Lower leg skin (tissue), 4 donors: Measurements from ENCODE around the gene PRKAA1. TPM values are rescaled to one million over a fixed set of nuclear protein-coding genes. Genes with fewer than 3 reads are reported as not detected.
A peak's percentile ranks its signal among the peaks of the same experiment; 100 is the strongest.

Experiments
- DNase-seq, 2 donors: peaks; one replicate each; pipeline ENCODE4 v3.0.0-alpha.2; 2019; ENCODE audit warnings: low spot score in 2 of 2
- H3K4me3 ChIP-seq: fragments of 200-600 bp; sonication (generic); 2 replicates; pipeline ENCODE4 v1.5.1; 2017; ENCODE audit warnings: mild to moderate bottlenecking, low read depth; ENCODE audit not compliant: poor library complexity, severe bottlenecking
- POLR2A ChIP-seq, 2 donors: fragments of 450-650 bp; IDR thresholded peaks; one replicate each; pipeline ENCODE4 v1.6.1; 2016 to 2017; ENCODE audit warnings: antibody characterized with exemption in 2 of 2, mild to moderate bottlenecking in 1 of 2, moderate library complexity in 1 of 2
- WGBS, 2 donors: methylation state at CpG; one replicate each; pipeline ENCODE4 v1.1.5; 2018; 5-methylcytosine and 5-hydroxymethylcytosine counted together
- intact Hi-C: fragments of 100-400 bp; cut with DNase I; formaldehyde crosslinking; loops from one replicate; pipeline ENCODE4 v1.15.0; 2023; ENCODE audit warnings: low total_unique reads
- total RNA-seq, 4 donors: library from RNA; depleted of rRNA; stranded (reverse); fragments of >200 nt; gene quantifications; one replicate each; pipeline ENCODE4 v1.1.0, GENCODE V29; 2016
- TF ChIP-seq, protein P1 (sequence below), 3 donors: fragments of 450-650 bp; IDR thresholded peaks; one replicate each; pipeline ENCODE4 v1.5.1; 2016; ENCODE audit warnings: antibody characterized with exemption in 3 of 3, mild to moderate bottlenecking in 3 of 3, moderate library complexity in 2 of 3

PRKAA1 gene
- total RNA-seq, 4 donors from 2014 or later, result 44.8 to 60.0 (median 54.9) TPM

DNA sequence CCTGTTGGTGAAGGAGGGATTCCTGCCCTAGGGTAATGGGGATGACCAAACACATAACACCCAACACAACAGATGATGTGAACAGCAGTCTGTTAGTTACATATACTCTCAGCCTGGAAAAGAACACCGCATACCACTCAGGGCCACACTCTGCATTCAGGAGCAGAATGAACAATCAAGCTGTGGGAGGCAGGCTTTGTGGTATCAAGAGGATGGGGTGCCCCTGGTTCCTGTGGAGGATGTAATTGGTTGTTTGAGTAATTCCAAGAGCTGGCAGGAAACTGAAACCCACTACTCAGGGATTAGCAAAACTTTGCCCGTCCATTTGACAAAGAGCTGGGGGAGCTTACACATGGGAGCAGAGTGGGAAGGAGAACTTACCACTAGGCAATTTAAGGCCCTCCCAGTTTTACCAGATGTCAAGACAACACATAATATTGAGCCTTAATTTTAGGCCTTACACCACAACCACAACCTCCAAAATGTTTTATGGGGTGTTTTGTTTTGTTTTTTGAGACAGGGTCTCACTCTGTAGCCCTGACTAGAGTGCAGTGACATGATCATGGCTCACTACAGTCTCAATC is 15.6 kb upstream of the PRKAA1 start:
- intact Hi-C loops, result no loop called here
- TF ChIP-seq, protein P1, sequence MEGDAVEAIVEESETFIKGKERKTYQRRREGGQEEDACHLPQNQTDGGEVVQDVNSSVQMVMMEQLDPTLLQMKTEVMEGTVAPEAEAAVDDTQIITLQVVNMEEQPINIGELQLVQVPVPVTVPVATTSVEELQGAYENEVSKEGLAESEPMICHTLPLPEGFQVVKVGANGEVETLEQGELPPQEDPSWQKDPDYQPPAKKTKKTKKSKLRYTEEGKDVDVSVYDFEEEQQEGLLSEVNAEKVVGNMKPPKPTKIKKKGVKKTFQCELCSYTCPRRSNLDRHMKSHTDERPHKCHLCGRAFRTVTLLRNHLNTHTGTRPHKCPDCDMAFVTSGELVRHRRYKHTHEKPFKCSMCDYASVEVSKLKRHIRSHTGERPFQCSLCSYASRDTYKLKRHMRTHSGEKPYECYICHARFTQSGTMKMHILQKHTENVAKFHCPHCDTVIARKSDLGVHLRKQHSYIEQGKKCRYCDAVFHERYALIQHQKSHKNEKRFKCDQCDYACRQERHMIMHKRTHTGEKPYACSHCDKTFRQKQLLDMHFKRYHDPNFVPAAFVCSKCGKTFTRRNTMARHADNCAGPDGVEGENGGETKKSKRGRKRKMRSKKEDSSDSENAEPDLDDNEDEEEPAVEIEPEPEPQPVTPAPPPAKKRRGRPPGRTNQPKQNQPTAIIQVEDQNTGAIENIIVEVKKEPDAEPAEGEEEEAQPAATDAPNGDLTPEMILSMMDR (IDR thresholded peaks at IDR 0.05), result no peak
- TF ChIP-seq POLR2A (IDR thresholded peaks at IDR 0.05), result no peak
- no peak for DNase-seq
- H3K4me3 ChIP-seq, result no peak overlapping the region
- 89% methylated on average over 2 of the region's 2 CpGs for WGBS, 2 donors

DNA sequence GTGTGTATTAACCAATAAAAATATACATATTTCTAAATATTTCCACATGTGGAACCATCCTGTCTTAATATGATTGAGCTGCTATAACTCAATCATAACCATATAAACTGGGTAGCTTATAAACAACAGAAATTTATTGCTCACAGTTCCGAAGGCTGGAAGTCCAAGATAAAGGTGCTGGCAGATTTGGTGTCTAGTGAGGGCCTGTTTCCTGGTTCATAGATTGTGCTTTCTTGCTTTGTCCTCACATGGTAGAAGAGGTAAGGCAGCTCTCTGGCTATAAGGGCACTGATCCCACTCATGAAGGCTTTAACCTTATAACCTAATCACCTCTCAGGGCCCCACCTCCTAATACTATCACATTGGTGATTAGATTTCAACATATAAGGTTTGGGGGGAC is 14.0 kb upstream of the PRKAA1 start:
- no peak overlapping the region for H3K4me3 ChIP-seq
- no peak for DNase-seq
- 3 to 89% methylated on average over 1 of the region's 1 CpG for WGBS, 2 donors
- TF ChIP-seq POLR2A (IDR thresholded peaks at IDR 0.05), result no peak
- TF ChIP-seq, protein P1 (IDR thresholded peaks at IDR 0.05), result no peak
- intact Hi-C loops, result no loop called here

DNA sequence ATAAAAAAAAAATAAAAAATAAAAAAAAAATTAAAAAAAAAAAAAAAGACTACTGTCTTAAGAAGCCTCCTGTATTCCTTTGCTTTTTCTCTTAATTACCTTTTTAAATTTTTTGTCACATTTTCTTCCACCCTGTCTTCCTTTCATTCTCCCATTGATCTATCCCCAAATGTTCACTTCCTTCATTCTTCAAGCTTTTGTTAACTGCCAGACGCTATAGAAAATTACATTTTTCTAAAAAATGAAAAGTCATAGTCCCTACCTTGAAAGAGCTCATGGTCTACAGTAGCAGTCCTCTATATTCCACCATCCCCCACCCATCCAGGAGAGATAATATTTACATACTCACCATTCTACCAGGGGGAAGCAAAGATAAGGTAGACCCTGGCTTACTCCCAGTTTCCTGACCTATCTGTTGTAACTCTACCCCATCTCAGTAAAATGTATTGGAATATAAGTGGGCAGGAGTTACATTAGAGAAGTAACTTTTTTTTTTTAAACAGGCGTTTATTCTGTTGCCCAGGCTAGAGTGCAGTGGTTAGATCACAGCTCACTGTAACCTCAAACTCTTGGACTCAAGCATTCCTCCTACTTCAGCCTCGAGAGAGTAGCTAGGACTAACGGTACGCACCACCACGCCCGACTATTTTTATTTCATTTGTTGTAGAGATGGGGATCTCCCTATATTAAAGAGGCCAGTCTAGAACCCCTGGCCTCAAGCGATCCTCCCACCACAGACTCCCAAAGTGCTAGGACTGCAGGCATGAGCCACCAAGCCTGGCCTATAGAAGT is 3.8 kb upstream of the PRKAA1 start:
- 82 to 86% methylated on average over 8 of the region's 8 CpGs for WGBS, 2 donors
- intact Hi-C loops, result no loop called here
- no peak for TF ChIP-seq POLR2A (IDR thresholded peaks at IDR 0.05)
- TF ChIP-seq, protein P1 (IDR thresholded peaks at IDR 0.05), result no peak
- DNase-seq, result no peak
- H3K4me3 ChIP-seq, result no peak overlapping the region

DNA sequence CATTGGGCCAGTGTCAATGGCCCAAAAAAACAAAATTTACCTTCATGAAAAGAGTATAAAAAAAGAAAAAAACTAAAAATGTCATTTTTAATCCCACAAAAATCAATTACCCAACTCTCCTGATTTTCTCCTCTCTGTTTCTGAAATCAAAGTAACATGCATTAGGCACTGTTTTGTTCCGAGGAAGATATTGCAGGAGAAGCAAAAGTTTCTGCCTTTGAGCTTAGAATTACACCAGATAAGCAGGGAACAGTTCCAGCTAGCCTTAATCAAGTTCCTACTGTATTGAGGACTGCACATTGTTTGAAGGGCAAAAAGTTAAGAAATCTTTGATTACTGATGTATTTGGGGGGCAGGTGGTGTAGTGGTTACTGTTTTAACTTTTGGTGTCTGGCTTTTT is 1.1 kb upstream of the PRKAA1 start:
- WGBS, 2 donors, result 0 to 37% methylated on average over 1 of the region's 1 CpG
- intact Hi-C loops, result no loop called here
- TF ChIP-seq, protein P1 (IDR thresholded peaks at IDR 0.05), result no peak
- no peak for TF ChIP-seq POLR2A (IDR thresholded peaks at IDR 0.05)
- DNase-seq, result no peak
- no peak overlapping the region for H3K4me3 ChIP-seq

DNA sequence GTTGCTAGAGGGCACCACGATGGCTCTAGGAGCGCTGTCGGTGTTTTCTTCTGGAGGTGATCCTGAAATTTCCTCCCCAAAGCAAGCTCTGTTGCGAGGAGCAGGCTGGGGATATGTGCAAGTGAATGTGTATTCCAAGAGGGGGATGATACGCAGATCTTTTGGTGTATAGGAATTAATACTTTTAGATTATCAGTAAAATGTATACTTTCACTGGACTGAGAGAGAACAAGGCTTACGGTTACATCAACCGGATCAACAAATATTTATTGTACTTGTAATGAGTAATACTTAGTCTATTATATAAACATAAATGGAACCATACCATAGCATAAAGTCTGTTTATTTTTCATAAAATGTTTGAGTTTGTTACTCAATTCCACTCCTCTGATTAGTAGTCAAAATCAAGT is 632 bp upstream of the PRKAA1 start:
- no peak for TF ChIP-seq POLR2A (IDR thresholded peaks at IDR 0.05)
- TF ChIP-seq, protein P1 (IDR thresholded peaks at IDR 0.05), result no peak
- DNase-seq, result no peak
- intact Hi-C loops, result no loop called here

More for the DNA sequence above, 632 bp upstream of the PRKAA1 start:
- peak overlapping the region; percentile 59 for H3K4me3 ChIP-seq
- WGBS, 2 donors, result 2 to 4% methylated on average over 7 of the region's 7 CpGs
